DND-41 (cell line): ENCODE measurements around the gene ZNF48.

ENCODE experiments used
- ATAC-seq: fragments of 200-7000 bp; cut with Tn5 transposase; 3 replicates; pipeline ENCODE4 v1.9.1; 2021; ENCODE audit warnings: low read depth; ENCODE audit not compliant: insufficient read depth
- DNase-seq: peaks from one replicate; pipeline ENCODE4 v3.0.0-alpha.2; 2020
- H2AFZ ChIP-seq: 2 replicates; pipeline ENCODE4 v1.6.0; 2012; ENCODE audit warnings: low read depth, low read length
- H3K27ac ChIP-seq: 2 replicates; pipeline ENCODE4 v1.5.1; 2012; ENCODE audit warnings: low read length, inconsistent platforms
- H3K27me3 ChIP-seq: fragments of 200-600 bp; sonication (generic); 2 replicates; pipeline ENCODE4 v1.6.0; 2012; ENCODE audit warnings: low read length, mild to moderate bottlenecking, inconsistent platforms; ENCODE audit not compliant: insufficient read depth, poor library complexity
- H3K36me3 ChIP-seq: 2 replicates; pipeline ENCODE4 v1.5.1; 2012; ENCODE audit warnings: low read length, inconsistent platforms; ENCODE audit not compliant: insufficient read depth
- H3K4me1 ChIP-seq: 2 replicates; pipeline ENCODE4 v1.5.1; 2012; ENCODE audit warnings: mild to moderate bottlenecking, low read length; ENCODE audit not compliant: insufficient read depth
- H3K4me2 ChIP-seq: 2 replicates; pipeline ENCODE4 v1.6.0; 2012; ENCODE audit warnings: mild to moderate bottlenecking, moderate library complexity, low read length, inconsistent platforms; ENCODE audit not compliant: insufficient read depth
- H3K4me3 ChIP-seq, 2 experiments: fragments of 200-600 bp in 1 of 2; shearing (Covaris generic) in 1 of 2; 2 replicates each; pipeline ENCODE4 v1.5.1; 2012 to 2016; ENCODE audit warnings: inconsistent platforms in 2 of 2, low read length in 2 of 2, mild to moderate bottlenecking in 2 of 2, low read depth in 1 of 2, moderate library complexity in 1 of 2
- H3K79me2 ChIP-seq: 2 replicates; pipeline ENCODE4 v1.6.0; 2012; ENCODE audit warnings: low read length, inconsistent platforms; ENCODE audit not compliant: insufficient read depth
- H3K9ac ChIP-seq: 2 replicates; pipeline ENCODE4 v1.6.0; 2012; ENCODE audit warnings: low read depth, mild to moderate bottlenecking, inconsistent platforms, low read length, moderate library complexity
- H3K9me3 ChIP-seq: 2 replicates; pipeline ENCODE4 v1.5.1; 2012; ENCODE audit warnings: low read length, moderate library complexity, mild to moderate bottlenecking, inconsistent platforms; ENCODE audit not compliant: insufficient read depth, severe bottlenecking
- H4K20me1 ChIP-seq: 2 replicates; pipeline ENCODE4 v1.6.0; 2012; ENCODE audit warnings: low read length; ENCODE audit not compliant: insufficient read depth
- CTCF ChIP-seq: IDR thresholded peaks from 2 replicates; pipeline ENCODE4 v1.5.1; 2012; ENCODE audit warnings: borderline replicate concordance, low read length, moderate library complexity, mild to moderate bottlenecking; ENCODE audit not compliant: poor library complexity, severe bottlenecking; ENCODE audit errors: extremely low read depth
- EZH2 ChIP-seq: IDR thresholded peaks from 3 replicates; pipeline ENCODE4 v1.6.1; 2012; ENCODE audit warnings: borderline replicate concordance, low read depth, mild to moderate bottlenecking, moderate library complexity, low read length, inconsistent platforms; ENCODE audit not compliant: severe bottlenecking

Gene ZNF48

GRCh38 chr16:30407804-30408534, 12.7 kb downstream of the ZNF48 start:
- ATAC-seq: no peak; the same call in 2 of the 3 replicates
- Histone ChIP-seq H3K79me2 (peaks cover 45% of the 10 kb centered on the region), H4K20me1 (peaks cover 10% of the 10 kb centered on the region; the same call in 1 of the 2 replicates), H3K4me1 (peaks cover 54% of the 10 kb centered on the region), H3K4me3 (peak overlapping the region; percentile 70 to 78; a peak in 3 of 4 replicates), H3K9ac (peak overlapping the region; percentile 78), H3K27me3 (no peaks in the 10 kb centered on the region), H3K36me3 (peaks cover 34% of the 10 kb centered on the region), H3K27ac (peak overlapping the region; percentile 78), H3K4me2 (peak overlapping the region; percentile 72), H2AFZ (peak overlapping the region; percentile 75), H3K9me3 (no peaks in the 10 kb centered on the region)
- no peak for DNase-seq
- no peak for TF ChIP-seq EZH2
- TF ChIP-seq CTCF: no peak

GRCh38 chr16:30409125-30410060, 14.2 kb downstream of the ZNF48 start:
- Histone ChIP-seq H3K27ac (peak overlapping the region; percentile 78), H3K36me3 (peaks cover 48% of the 10 kb centered on the region), H3K4me3 (peak overlapping the region in 1 of 2 experiments; percentile 78; a peak in 2 of 4 replicates), H4K20me1 (peaks cover 10% of the 10 kb centered on the region; the same call in 1 of the 2 replicates), H2AFZ (peak overlapping the region; percentile 62), H3K4me2 (peak overlapping the region; percentile 72), H3K9me3 (no peaks in the 10 kb centered on the region), H3K4me1 (peaks cover 54% of the 10 kb centered on the region), H3K27me3 (no peaks in the 10 kb centered on the region), H3K79me2 (peaks cover 56% of the 10 kb centered on the region), H3K9ac (peak overlapping the region; percentile 49)
- DNase-seq (peak; percentile 93), ATAC-seq (peak; percentile 71)
- TF ChIP-seq EZH2 (no peak), CTCF (peak; percentile 98)

GRCh38 chr16:30413112-30413806, 18.0 kb downstream of the ZNF48 start:
- Histone ChIP-seq H3K27me3 (no peaks in the 10 kb centered on the region), H3K9ac (no peak overlapping the region), H3K4me3 (no peak overlapping the region), H3K36me3 (peaks cover 55% of the 10 kb centered on the region), H2AFZ (no peak overlapping the region), H3K27ac (no peak overlapping the region), H3K4me2 (no peak overlapping the region), H3K79me2 (peaks cover 58% of the 10 kb centered on the region), H4K20me1 (peaks cover 11% of the 10 kb centered on the region; the same call in 1 of the 2 replicates), H3K4me1 (peaks cover 58% of the 10 kb centered on the region), H3K9me3 (no peaks in the 10 kb centered on the region)
- no peak for ATAC-seq
- no peak for TF ChIP-seq CTCF
- no peak for TF ChIP-seq EZH2
- no peak for DNase-seq
